Midbrain (tissue), 1 donor: Measurements from ENCODE around the gene ARID3B.
"Not testable (repeated sequence)": the region's sequence is repeated elsewhere in the genome, so short reads cannot be mapped to it uniquely, and the experiment has no call there.

Experiments
- DNase-seq: peaks from one replicate; lab custom pipeline; 2025; lab: John Stamatoyannopoulos, UW

Gene ARID3B

DNA sequence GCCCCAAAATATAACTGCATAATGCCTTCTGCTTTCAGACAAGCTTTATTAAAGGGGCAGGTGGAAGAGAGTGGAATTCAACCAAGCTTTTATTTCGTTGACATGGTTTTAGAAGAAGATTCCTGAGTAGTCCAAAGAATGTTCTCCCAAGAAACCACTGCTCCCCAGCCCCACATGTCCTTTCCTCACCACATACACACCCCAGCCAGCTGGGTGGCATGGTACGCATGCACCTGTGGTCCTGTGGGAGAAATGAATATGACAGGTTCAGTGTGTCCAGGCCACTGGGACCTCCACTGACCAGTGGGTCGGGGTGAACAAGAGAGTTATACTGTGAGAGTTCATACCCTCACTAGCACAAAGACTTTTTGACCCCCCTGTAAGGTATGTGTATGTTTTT is 30.2 kb downstream of the ARID3B start:
- no peak for DNase-seq

DNA sequence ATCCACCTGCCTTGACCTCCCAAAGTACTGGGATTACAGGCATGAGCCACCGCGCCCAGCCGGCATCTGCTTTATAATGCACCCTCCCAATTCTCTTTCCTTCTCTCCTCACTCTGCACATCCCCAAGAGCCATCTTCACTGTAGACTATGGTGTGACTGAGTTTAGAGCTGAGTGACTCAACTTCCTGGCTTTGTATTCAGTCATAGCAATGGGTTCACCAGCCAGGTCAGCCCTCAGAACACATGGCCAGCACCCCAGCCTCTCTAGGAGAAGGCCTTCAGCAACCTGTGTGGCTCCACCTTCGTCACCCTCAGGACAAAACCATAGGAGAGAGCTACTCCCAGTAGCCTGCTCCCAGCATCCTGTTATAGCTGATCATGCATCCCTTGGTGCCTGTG is 33.0 kb downstream of the ARID3B start:
- no peak for DNase-seq

DNA sequence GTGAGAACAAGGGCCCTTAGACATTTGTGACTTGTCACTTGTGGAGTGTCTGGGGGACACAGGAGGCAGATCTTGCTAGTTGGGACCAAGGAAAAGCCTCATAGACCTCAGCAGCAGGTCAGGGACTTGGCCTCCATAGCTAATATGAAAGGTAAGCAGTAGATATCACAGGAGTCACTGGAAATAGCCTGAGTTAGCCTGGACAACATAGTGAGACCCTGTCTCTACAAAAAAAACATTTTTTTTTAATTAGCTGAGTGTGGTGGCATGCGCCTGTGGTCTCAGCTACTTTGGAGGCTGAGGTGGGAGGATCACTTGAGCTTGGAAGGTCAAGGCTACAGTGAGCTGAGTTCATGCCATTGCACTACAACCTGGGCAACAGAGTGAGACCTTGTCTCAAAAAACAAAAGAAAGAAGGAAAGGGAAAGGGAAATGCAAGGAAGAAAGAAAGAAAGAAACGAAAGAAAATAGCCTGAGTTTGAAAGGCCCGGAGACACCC is 37.5 kb downstream of the ARID3B start:
- DNase-seq, result no peak

DNA sequence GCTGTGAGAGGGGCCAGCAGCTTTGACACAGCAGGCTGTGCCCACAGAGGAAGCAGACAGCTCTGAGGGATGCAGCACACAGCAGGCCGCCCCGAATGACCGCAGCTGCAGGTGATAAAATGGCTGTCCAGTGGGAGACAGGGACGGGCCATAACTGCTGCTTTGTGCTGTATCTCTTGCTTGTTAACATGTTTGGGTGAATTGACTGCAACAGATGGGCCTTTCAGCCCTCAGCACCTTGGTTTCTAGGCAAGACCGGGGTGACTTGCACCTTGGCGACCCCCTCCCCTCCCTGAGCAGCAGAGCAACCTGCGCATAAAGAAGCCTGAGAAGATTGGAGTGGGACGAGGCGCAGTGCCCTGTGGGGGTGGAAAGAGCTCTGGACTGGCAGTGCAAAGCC is 38.0 kb downstream of the ARID3B start:
- no peak for DNase-seq

DNA sequence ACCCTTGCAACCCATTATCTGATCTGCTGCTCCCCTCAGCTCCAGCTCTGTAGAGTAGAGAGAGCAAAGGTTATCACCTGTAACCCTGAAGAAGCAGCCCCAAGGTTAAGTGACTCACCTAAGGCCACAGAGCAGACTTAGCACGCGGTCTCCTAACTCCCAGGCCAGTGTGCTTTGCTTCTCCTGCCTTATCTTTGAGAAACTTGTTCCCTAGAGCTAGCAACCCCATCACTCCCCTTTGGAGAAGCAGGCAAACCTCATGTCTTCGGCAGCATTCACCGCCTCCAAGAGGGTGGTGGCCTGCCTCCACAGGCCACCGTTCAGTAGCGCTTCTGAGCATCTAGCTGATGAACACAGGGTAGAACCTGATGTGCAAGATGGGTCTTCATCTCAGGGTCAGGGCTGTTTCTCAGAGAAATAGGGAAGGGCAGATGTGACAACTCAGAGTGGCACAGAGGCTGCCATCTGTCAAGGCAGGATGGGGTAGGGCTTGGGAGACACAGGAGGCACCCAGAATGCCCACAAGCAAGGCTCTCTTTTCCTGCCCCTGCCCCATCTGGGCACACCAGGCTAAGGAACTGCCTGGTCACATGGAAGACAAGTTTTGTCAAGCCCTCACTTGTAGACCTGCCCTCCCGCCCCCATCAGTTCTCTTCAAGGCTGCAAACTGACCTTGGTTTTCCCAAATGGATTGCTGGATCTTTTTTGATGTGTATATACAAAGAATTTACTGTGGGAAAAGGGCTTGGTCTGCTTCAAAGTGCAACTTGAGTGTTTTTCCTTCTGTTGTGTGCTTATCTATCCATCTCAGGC is 39.7 kb downstream of the ARID3B start:
- DNase-seq, result no peak

DNA sequence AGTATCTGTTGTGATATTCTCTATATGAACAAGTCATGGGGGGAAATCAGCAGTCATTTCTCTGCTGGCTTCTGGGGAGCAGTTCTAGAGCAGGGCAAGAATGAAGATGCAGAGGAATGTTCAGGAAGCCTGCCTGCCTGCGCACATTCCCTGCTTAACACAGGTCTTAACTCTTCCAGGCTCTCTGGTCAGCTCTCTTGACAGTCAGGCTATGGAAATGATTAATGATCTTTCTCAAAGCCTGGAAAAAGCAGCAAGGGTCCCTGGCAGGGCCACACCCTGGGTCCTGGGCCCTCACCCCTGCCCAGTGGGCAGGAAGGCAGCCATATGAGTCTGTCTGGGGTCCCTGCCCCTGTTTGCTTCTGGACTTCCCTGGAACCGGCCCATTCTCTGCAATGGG is 43.2 kb downstream of the ARID3B start:
- DNase-seq, result no peak

DNA sequence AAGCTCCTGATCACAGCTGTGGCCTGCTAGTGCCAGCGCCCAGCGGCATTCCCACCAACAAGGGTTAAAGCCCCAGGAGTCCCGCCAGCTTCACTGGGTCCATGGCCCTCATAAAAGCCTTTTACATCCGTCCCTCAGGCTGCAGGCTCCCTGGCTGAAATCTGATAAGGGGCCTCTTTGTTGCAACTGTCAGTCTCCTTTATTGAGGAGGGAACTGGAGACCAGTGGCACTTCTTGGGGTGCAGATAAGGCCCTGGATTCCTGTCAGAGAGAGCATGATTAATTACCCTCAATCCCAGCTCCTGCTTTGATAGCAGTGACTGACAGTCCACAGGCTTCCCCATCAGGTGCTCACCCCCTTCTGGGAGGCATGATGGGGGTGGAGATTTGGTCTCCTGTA is 43.8 kb downstream of the ARID3B start:
- peak; percentile 56 for DNase-seq

DNA sequence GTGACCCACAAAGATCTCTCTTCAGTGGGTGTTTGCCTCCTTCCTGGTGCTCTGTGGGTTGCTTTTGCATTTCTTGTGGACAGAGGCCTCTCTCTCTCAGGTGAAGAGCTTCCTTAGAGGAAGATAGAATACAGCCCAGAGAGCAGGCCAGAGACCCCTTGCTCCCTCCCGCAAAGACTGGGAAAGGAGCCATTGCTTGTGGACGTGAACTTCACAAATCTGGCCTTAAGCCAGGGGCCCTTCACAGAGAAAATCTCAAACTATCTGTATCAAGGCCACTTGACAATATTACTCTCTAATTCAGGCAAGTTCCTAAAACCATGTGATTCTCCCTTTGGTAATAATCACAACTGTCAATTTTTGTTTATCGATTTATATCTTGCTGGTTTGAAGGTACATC is 44.2 kb downstream of the ARID3B start:
- DNase-seq, result no peak

DNA sequence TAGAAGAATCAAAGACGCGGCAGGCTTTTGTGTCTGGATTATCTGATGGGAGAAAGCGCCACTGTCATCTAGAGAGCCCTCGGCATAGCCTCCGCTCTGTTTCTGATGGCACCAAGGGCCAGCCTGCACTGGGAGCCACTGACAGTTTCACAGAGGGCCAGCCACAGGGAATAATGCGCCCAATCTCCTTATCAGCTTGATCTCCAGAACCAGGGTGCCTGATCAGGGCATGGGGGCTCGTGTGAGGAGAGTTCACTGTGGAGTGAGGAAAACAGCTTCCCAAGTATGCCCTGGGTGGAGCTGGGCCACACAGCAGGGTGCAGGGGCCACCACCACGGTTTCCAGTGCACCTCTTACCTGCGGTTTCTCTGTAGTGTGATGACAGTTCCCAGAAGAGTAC is 44.8 kb downstream of the ARID3B start:
- DNase-seq, result no peak

DNA sequence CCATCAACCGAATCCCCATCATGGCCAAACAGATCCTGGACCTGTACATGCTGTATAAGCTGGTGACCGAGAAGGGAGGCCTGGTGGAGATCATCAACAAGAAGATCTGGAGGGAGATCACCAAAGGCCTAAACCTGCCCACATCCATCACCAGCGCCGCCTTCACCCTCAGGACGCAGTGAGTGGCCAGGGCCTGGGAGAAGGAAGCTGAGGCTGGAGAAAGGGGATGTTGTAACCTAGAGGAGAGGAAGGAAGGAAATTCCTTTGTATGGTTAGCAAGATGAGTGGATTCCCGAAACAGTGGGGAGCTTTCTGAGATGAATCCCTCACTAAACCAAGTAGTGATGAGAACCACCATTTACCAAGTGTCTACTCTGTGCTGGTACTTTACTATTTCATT is 48.8 kb downstream of the ARID3B start:
- DNase-seq, result no peak

DNA sequence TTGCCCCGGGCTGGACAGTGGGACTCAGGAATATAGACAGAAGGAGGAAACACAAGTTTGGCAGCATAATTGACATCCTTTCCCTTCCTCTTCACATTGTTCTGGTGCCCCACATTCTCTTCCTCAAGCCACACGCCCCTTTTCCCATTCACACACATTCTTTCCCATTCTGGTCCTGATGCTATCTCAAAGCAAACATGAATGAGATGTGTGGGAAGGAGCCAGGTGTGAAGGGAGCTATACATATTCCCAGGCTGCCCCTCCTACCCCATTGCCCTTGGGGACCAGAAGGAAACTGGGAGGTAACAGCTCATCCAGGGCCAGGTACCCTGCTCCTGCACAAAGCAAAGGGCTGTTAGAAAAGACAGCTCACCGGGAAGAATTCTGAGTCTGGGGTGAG is 51.2 kb downstream of the ARID3B start:
- DNase-seq, result no peak

DNA sequence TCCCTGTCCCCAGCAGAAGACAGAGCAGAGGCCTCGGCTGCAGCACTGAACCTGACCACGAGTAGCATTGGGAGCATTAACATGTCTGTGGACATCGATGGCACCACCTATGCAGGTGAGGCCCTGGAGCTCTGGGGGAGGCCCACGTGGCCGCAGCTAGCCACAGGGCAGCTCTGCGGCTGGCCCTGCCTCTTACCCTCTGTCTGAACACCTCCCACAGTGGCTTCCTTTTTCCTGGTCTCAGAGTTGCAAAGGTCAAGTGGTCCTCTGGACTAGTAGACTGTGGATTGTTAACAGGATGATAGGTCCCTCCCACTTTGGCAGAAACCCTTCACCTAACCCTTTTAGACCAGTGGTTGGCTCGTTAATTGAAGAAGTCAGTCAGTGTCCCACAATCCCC is 52.1 kb downstream of the ARID3B start:
- no peak for DNase-seq

DNA sequence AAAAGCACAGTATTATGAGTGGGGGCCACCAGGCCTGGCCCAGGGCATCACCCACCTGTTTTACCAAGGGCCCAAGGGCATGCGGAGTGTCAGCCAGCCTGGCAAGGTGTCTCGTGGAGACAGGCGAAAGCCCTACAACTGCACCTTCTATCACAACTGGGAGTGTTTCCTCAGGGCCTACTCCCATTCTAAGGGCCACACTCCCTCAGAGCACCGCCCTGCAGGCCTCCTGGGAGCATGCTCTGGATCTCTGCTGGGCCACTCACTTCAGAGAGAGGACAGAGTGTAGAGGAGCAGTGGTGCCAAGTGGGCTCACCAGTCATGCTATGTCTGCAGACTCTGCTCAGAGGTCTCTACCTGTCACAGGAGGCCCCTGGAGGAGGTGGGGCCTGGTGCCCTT is 53.4 kb downstream of the ARID3B start:
- no peak for DNase-seq

DNA sequence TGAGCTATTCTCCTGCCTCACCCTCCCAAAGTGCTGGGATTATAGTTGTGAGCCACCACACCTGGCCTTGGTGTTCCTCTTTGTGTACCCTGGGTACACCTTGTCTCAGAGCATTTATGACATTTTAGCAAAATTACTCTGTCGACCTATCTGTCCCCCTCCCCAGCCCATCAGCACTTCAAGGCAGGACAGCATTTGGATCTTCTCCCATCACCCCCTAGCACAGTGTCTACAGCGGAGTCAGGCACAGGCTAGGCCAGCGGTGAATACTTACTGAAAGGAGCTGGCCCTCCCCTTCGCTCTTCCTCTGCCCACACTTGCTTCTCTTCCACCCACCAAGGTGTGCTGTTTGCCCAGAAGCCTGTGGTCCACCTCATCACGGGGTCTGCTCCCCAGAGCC is 54.3 kb downstream of the ARID3B start:
- no peak for DNase-seq

DNA sequence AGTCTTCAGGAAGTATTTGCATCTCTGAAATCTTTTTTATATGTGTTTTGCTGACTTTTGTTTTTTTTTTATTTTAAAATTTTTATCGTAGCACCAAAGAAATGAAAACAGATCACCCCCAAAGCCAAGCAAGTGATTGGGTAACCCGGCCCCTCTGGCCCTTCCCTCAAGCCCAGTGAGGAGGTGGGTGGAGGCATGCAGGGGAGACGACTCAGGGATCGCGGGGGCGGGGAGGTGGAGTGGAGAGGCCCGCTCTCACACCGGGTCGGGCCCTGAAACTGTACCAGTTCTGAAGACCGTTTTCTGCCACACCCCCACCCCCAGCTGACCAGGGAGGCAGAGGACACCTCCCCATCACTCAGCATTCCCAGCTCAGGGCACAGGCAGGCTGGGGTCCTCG is 55.7 kb downstream of the ARID3B start:
- not testable (repeated sequence) for DNase-seq

DNA sequence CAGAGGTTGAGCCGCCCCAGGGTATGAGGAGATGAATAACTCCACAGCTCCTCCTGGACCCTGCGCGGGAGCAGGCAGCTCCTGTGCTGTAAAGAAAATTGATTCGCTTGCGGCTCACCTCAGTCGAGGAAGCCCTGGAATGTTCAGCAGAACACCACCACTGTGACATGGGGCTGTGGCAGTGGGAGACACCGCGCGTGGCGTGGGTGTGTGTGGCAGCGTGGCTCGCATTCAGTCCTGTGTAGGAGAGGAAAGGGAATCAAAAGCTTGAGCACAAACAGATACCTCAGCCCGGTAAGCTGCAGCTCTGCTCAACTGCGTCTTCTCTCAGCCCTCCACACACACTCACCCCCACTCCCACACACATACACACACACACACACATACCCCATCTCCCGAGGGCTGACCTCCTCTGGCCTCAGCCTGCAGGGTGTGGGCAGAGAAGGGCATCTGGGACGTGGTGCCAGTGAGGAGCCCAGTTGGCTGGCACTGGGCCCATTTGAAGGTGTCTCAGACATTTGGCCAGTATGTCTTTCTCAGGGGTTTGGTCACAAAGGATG is 56.2 kb downstream of the ARID3B start:
- not testable (repeated sequence) for DNase-seq

DNA sequence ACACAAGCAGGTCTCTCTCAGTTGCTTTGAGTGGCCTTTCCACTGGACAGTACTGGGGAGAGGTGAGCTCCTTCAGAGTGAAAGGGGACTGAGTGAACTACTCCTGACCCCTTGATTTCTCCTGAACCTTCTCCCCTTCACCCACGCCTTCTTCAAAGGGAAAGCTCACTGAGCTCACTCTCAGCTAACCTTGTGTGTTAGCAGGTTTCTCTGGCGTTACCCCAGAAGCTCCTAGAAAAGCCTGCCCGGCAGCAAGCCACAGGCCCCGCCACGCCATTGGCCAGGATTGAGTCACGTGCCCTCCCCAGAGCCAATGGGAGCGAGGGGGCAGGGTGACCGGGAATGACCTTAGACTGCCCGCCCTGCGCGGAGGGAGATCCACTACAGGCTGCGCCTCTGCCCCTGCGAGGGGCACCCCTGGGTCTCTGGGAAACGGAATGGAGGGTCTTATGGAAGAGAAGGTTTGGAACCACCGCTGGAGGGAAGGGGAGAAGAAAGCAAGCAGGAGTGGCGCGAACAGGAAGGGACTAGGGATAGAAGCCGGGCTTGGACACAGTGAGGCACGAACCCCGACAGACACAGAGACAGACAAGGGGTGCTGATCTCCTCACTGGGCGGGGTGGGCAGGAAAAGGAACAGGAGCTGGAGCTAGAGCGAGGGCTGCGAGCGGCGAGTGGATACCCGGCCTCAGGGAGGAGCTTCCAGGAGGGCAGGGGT is 57.3 kb downstream of the ARID3B start:
- peak; percentile 97 for DNase-seq

DNA sequence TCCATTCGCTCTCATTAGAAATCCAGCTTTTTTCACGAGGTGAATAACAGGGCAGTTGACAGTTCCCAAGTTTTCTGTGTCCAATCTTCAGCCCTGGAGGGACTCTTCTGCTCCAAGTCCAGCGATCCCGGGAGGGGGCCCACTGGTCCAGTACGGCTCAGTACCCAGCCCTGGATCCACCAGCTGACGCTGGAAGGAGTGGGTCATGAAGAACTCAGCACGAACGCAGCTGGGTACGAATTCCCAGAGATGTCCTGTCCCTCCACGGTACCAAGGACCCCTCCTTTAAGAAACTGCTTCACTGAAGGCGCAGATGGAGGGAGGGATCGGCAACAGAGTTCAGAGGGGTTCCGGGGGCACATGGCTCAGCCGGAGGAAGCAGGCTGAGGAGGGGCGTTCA is 58.1 kb downstream of the ARID3B start:
- DNase-seq, result no peak

DNA sequence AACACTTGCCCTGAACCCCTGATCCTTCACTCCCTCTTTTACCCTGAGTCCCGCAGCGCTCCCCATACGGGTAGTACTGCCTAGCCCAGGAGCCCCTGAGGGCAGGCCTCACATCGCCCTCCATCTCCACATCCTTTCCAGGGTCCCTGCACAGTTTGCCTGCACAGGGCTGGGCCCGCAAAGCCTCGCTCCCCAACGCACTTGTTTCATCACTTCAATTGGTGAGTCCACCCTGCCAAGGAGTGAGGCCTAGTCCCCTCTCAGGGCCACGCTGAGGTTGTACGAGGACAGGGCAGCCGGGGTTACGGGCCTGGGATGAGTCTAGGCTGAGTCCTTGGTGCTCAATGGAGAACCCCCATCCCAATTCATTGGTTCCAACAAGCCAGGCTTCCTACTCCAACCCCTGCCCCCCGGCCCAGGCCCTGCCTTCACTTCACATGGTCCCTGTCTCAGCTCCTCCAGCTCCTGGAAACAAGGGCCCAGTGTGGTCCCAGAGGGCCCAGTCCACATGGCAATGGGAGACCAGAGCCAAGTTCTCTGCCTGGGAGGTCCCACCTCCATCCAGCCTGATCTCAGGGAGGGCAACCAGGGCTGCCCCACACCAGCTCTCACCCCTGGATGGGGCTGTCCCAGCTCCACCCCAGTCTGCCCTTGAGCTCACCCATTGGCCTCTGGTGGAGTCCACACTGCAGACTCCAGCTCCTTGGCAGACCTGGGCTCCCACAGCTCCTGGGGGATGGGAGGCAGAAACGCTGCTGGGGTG is 62.2 kb downstream of the ARID3B start:
- no peak for DNase-seq

DNA sequence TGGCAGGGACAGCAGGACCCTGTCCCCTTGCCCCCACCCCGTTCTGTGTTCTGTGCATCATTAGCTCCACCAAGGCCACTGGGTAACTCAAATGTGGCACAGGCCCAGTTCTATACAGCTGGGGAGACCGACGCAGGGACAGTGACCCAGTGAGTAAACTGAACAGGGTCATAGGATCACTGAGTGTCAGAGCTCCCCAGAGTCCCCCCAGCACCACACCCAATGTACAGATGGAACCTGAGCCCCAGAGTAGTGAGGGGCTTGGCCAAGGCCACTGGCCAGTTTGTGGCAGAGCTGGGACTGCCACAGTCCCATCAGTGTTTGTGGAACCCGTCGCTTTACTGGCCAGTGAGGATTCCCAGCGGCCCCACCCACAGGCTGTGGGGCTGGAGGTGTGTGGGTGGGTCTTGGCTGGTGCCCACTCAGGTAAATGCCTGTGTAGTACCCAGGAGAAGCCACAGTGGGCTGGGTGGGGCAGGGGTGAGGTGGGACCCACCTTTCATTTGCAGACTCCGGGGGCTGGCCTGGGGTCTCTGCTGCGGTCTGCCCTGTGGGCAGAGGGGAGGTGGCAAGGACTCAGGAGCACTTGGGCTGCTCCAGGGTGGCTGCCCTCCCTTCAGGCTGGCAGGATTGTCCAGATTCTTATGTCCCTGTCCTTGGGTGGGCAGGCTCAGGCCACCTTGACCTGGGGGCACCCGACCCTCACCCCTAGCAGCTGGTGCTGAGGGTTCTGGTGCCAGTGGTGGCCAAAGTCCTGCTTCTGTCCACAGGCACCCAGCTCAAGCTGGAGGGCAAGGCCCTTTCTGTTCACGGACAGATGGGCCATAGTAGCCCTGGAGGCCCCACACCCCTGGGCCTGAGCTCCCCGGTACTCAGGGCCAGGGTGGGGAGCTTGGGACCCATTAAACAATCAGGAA is 63.0 kb downstream of the ARID3B start:
- DNase-seq, result no peak
